ENCODE results near the gene BHLHA15.

The BHLHA15 gene

GRCh38 chr7:98189559-98189958, 21.7 kb upstream of the BHLHA15 start:
- DNase-seq: no peak

- DNase-seq: no peak
Observed at GRCh38 chr7:98191668-98192431, 19.4 kb upstream of the BHLHA15 start.

- no peak for DNase-seq
Observed at GRCh38 chr7:98192781-98193457, 18.3 kb upstream of the BHLHA15 start.

GRCh38 chr7:98193474-98194180, 17.6 kb upstream of the BHLHA15 start:
- DNase-seq: no peak

GRCh38 chr7:98194186-98194585, 17.1 kb upstream of the BHLHA15 start:
- DNase-seq: no peak

- DNase-seq: no peak
Observed at GRCh38 chr7:98194672-98195457, 16.4 kb upstream of the BHLHA15 start.

GRCh38 chr7:98196706-98197605, 14.3 kb upstream of the BHLHA15 start:
- no peak for DNase-seq

GRCh38 chr7:98199131-98199530, 12.1 kb upstream of the BHLHA15 start:
- DNase-seq: no peak

GRCh38 chr7:98200364-98200763, 10.9 kb upstream of the BHLHA15 start:
- DNase-seq: no peak

- peak; percentile 67 for DNase-seq
Observed at GRCh38 chr7:98202367-98203195, 8.7 kb upstream of the BHLHA15 start.

GRCh38 chr7:98203261-98203963, 7.8 kb upstream of the BHLHA15 start:
- DNase-seq: no peak

GRCh38 chr7:98203964-98204605, 7.2 kb upstream of the BHLHA15 start:
- DNase-seq: no peak

GRCh38 chr7:98204670-98205069, 6.6 kb upstream of the BHLHA15 start:
- DNase-seq: no peak

- DNase-seq: no peak
Observed at GRCh38 chr7:98205162-98205845, 5.9 kb upstream of the BHLHA15 start.

GRCh38 chr7:98206451-98207330, 4.5 kb upstream of the BHLHA15 start:
- DNase-seq: no peak

- DNase-seq: peak; percentile 5
Observed at GRCh38 chr7:98209166-98209920, 1.9 kb upstream of the BHLHA15 start.

GRCh38 chr7:98210513-98211220, 572 bp upstream of the BHLHA15 start:
- peak; percentile 17 for DNase-seq

All from activated T-cell treated with anti-CD3 and anti-CD28 coated beads, Interleukin-2, amount 50 U/mL, for 1 hour (primary cell).